Testis (tissue), 2 donors: Measurements from ENCODE around the gene THAP3.

Experiments
- CTCF ChIP-seq, 3 experiments: fragments of 450-650 bp in 2 of 3; fragments of 200-600 bp in 1 of 3; sonication (generic) in 1 of 3; IDR thresholded peaks; one replicate each; pipeline ENCODE4 v1.5.1; 2016 to 2019; ENCODE audit warnings: antibody characterized with exemption in 3 of 3, mild to moderate bottlenecking in 2 of 3, moderate library complexity in 1 of 3
- POLR2A ChIP-seq: fragments of 450-650 bp; IDR thresholded peaks from one replicate; pipeline ENCODE4 v1.6.1; 2017; ENCODE audit warnings: antibody characterized with exemption, mild to moderate bottlenecking, moderate library complexity

- TF ChIP-seq POLR2A (no peak), CTCF (IDR thresholded peaks at IDR 0.05) (no peak)
Measured at GRCh38 chr1:6631058-6631457, 6.4 kb downstream of the THAP3 start.
